Esophagus muscularis mucosa (tissue), 4 donors: ENCODE measurements around the gene FFAR3. TPM values are rescaled to one million over a fixed set of nuclear protein-coding genes. Genes with fewer than 3 reads are reported as not detected.

Experiments
- DNase-seq: peaks from one replicate; pipeline ENCODE4 v3.0.0-alpha.2; 2017; ENCODE audit errors: extremely low spot score
- H3K27ac ChIP-seq, 4 donors: fragments of 200-600 bp; sonication (generic); replicated peaks in 1 of 4; 1 replicate in 3 of 4; 2 replicates in 1 of 4; pipeline ENCODE4 v1.5.1; 2016 to 2019; ENCODE audit warnings: mild to moderate bottlenecking in 1 of 4
- H3K27me3 ChIP-seq, 4 donors: fragments of 200-600 bp; sonication (generic); one replicate each; pipeline versions ENCODE4 v1.5.1 to v1.6.0; 2016 to 2019
- H3K36me3 ChIP-seq, 4 donors: fragments of 200-600 bp; sonication (generic); one replicate each; pipeline ENCODE4 v1.5.1; 2016 to 2019
- H3K4me1 ChIP-seq, 4 donors: fragments of 200-600 bp; sonication (generic); one replicate each; pipeline ENCODE4 v1.5.1; 2016 to 2019
- H3K4me3 ChIP-seq, 4 donors: fragments of 200-600 bp; sonication (generic); 1 replicate in 2 of 4; 2 replicates in 2 of 4; pipeline ENCODE4 v1.5.1; 2016 to 2019; ENCODE audit warnings: mild to moderate bottlenecking in 4 of 4, moderate library complexity in 1 of 4
- H3K9me3 ChIP-seq, 4 donors: fragments of 200-600 bp; sonication (generic); 1 replicate in 3 of 4; 2 replicates in 1 of 4; pipeline ENCODE4 v1.5.1; 2016 to 2019
- CTCF ChIP-seq, 3 experiments: fragments of 200-600 bp in 2 of 3; fragments of 450-650 bp in 1 of 3; sonication (generic) in 2 of 3; IDR thresholded peaks; one replicate each; pipeline ENCODE4 v1.5.1; 2017 to 2019; ENCODE audit warnings: antibody characterized with exemption in 3 of 3, mild to moderate bottlenecking in 2 of 3, moderate library complexity in 1 of 3
- EP300 ChIP-seq: sonication (generic); formaldehyde crosslinking; IDR thresholded peaks from one replicate; pipeline ENCODE4 v1.6.1; 2017; ENCODE audit warnings: antibody characterized with exemption
- POLR2A ChIP-seq: fragments of 450-650 bp; IDR thresholded peaks from one replicate; pipeline ENCODE4 v1.6.1; 2017; ENCODE audit warnings: antibody characterized with exemption, moderate library complexity, mild to moderate bottlenecking, low read depth
- POLR2AphosphoS5 ChIP-seq, 2 donors: sonication (generic); formaldehyde crosslinking; IDR thresholded peaks; one replicate each; pipeline ENCODE4 v1.6.1; 2017; ENCODE audit warnings: antibody characterized with exemption in 2 of 2
- WGBS: methylation state at CpG from one replicate; pipeline ENCODE4 v1.1.5; 2018; 5-methylcytosine and 5-hydroxymethylcytosine counted together
- intact Hi-C: fragments of 100-400 bp; cut with DNase I; formaldehyde crosslinking; loops from one replicate; pipeline ENCODE4 v1.15.1; 2023
- total RNA-seq, 4 donors: library from RNA; depleted of rRNA; stranded (reverse); fragments of >200 nt; gene quantifications; one replicate each; pipeline versions ENCODE4 v1.1.0 to v1.2.1, GENCODE V29; 2016

The FFAR3 gene
- total RNA-seq, 4 donors from 2014 or later = 0.17 to 2.3 TPM; not detected in 2

- H3K27ac ChIP-seq = no peak overlapping the region
- TF ChIP-seq POLR2AphosphoS5 (IDR thresholded peaks at IDR 0.05) (no peak), POLR2A (no peak), CTCF (IDR thresholded peaks at IDR 0.05) (no peak), EP300 (no peak)
- no peak for DNase-seq
- no peaks in the 10 kb centered on the region for H3K4me1 ChIP-seq
- peaks cover 0 to 18% (median 0%) of the 10 kb centered on the region in 4 donors for H3K27me3 ChIP-seq
- H3K4me3 ChIP-seq = no peak overlapping the region
- intact Hi-C loops = no loop called here
- WGBS = 90% methylated on average over 14 of the region's 14 CpGs
- no peaks in the 10 kb centered on the region for H3K36me3 ChIP-seq
- H3K9me3 ChIP-seq = no peaks in the 10 kb centered on the region
Observed at GRCh38 chr19:35396240-35396885, 38.1 kb downstream of the FFAR3 start.

GRCh38 chr19:35397064-35397463 is 38.8 kb downstream of the FFAR3 start:
- no peaks in the 10 kb centered on the region for H3K9me3 ChIP-seq
- WGBS = 85% methylated on average over 6 of the region's 6 CpGs
- intact Hi-C loops = no loop called here
- no peaks in the 10 kb centered on the region for H3K36me3 ChIP-seq
- H3K27ac ChIP-seq = no peak overlapping the region
- H3K4me1 ChIP-seq = no peaks in the 10 kb centered on the region
- H3K27me3 ChIP-seq = peaks cover 0 to 18% (median 0%) of the 10 kb centered on the region in 4 donors
- TF ChIP-seq CTCF (IDR thresholded peaks at IDR 0.05) = no peak
- no peak for TF ChIP-seq POLR2AphosphoS5 (IDR thresholded peaks at IDR 0.05)
- no peak overlapping the region for H3K4me3 ChIP-seq
- DNase-seq = no peak

GRCh38 chr19:35398570-35398969 is 40.3 kb downstream of the FFAR3 start:
- Histone ChIP-seq H3K4me1 (no peaks in the 10 kb centered on the region), H3K4me3 (no peak overlapping the region), H3K27me3 (peaks cover 0 to 18% (median 0%) of the 10 kb centered on the region in 4 donors), H3K36me3 (no peaks in the 10 kb centered on the region), H3K27ac (no peak overlapping the region), H3K9me3 (no peaks in the 10 kb centered on the region)
- TF ChIP-seq POLR2A (no peak), EP300 (no peak), CTCF (IDR thresholded peaks at IDR 0.05) (no peak), POLR2AphosphoS5 (IDR thresholded peaks at IDR 0.05) (no peak)
- intact Hi-C loops = no loop called here
- DNase-seq = no peak
- 87% methylated on average over 9 of the region's 12 CpGs for WGBS

GRCh38 chr19:35399231-35399630 is 41.0 kb downstream of the FFAR3 start:
- no peak for DNase-seq
- Histone ChIP-seq H3K36me3 (no peaks in the 10 kb centered on the region), H3K4me1 (no peaks in the 10 kb centered on the region), H3K9me3 (no peaks in the 10 kb centered on the region), H3K27me3 (peaks cover 0 to 18% (median 0%) of the 10 kb centered on the region in 4 donors), H3K4me3 (no peak overlapping the region), H3K27ac (no peak overlapping the region)
- intact Hi-C loops = no loop called here
- WGBS = 62% methylated on average over 4 of the region's 4 CpGs
- TF ChIP-seq EP300 = no peak
- no peak for TF ChIP-seq CTCF (IDR thresholded peaks at IDR 0.05)
- TF ChIP-seq POLR2A = no peak
- TF ChIP-seq POLR2AphosphoS5 (IDR thresholded peaks at IDR 0.05) = no peak
